Nephron (organoid): ENCODE measurements around the gene GPATCH8.

Experiments
- H3K27ac Mint-ChIP-seq, 3 experiments: 2 replicates each; pipeline ENCODE4 v1.8.0; 2020; ENCODE audit warnings: mixed read lengths in 3 of 3, mild to moderate bottlenecking in 2 of 3, moderate library complexity in 1 of 3
- H3K27me3 Mint-ChIP-seq: 2 replicates; pipeline ENCODE4 v1.8.0; 2021; ENCODE audit warnings: low read depth, mild to moderate bottlenecking, moderate library complexity, mixed read lengths
- H3K36me3 Mint-ChIP-seq: 2 replicates; pipeline ENCODE4 v1.8.0; 2020; ENCODE audit warnings: low read depth, mixed read lengths
- H3K4me1 Mint-ChIP-seq: 2 replicates; pipeline ENCODE4 v1.8.0; 2020; ENCODE audit warnings: mixed read lengths
- H3K4me3 Mint-ChIP-seq, 3 experiments: 2 replicates each; pipeline ENCODE4 v1.8.0; 2020; ENCODE audit warnings: mild to moderate bottlenecking in 3 of 3, mixed read lengths in 3 of 3, moderate library complexity in 2 of 3
- H3K9me3 Mint-ChIP-seq: 2 replicates; pipeline ENCODE4 v1.8.0; 2020; ENCODE audit warnings: mixed read lengths
- TF ChIP-seq, protein P1 (sequence below), 3 experiments: fragments of 200-600 bp; sonication (generic); IDR thresholded peaks; one replicate each; pipeline ENCODE4 v1.5.0; 2021; ENCODE audit warnings: antibody characterized with exemption in 3 of 3; ENCODE audit not compliant: unreplicated experiment in 3 of 3

Gene GPATCH8

GRCh38 chr17:44502598-44503146, 534 bp downstream of the GPATCH8 start:
- H3K27ac Mint-ChIP-seq, result peak overlapping the region; percentile 97 to 98 (median 98)

GRCh38 chr17:44501866-44502375, 1.3 kb downstream of the GPATCH8 start:
- Mint-ChIP-seq H3K27me3 (peaks cover 6% of the 10 kb centered on the region), H3K4me1 (peaks cover 30% of the 10 kb centered on the region), H3K36me3 (peaks cover 5% of the 10 kb centered on the region), H3K4me3 (peak overlapping the region; percentile 97 to 100 (median 99)), H3K9me3 (no peaks in the 10 kb centered on the region), H3K27ac (peak overlapping the region; percentile 97 to 98 (median 98))
- TF ChIP-seq, protein P1, sequence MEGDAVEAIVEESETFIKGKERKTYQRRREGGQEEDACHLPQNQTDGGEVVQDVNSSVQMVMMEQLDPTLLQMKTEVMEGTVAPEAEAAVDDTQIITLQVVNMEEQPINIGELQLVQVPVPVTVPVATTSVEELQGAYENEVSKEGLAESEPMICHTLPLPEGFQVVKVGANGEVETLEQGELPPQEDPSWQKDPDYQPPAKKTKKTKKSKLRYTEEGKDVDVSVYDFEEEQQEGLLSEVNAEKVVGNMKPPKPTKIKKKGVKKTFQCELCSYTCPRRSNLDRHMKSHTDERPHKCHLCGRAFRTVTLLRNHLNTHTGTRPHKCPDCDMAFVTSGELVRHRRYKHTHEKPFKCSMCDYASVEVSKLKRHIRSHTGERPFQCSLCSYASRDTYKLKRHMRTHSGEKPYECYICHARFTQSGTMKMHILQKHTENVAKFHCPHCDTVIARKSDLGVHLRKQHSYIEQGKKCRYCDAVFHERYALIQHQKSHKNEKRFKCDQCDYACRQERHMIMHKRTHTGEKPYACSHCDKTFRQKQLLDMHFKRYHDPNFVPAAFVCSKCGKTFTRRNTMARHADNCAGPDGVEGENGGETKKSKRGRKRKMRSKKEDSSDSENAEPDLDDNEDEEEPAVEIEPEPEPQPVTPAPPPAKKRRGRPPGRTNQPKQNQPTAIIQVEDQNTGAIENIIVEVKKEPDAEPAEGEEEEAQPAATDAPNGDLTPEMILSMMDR (IDR thresholded peaks at IDR 0.05; ENCODE audit: unreplicated experiment in 3 of 3), result no peak

More at GRCh38 chr17:44502598-44503146, 534 bp downstream of the GPATCH8 start:
- H3K4me3 Mint-ChIP-seq, result peak overlapping the region; percentile 97 to 100 (median 99)
- peaks cover 5% of the 10 kb centered on the region for H3K36me3 Mint-ChIP-seq
- H3K9me3 Mint-ChIP-seq, result no peaks in the 10 kb centered on the region
- H3K4me1 Mint-ChIP-seq, result peaks cover 30% of the 10 kb centered on the region
- TF ChIP-seq, protein P1 (IDR thresholded peaks at IDR 0.05; ENCODE audit: unreplicated experiment in 3 of 3), result no peak
- peaks cover 8% of the 10 kb centered on the region for H3K27me3 Mint-ChIP-seq

DNA sequence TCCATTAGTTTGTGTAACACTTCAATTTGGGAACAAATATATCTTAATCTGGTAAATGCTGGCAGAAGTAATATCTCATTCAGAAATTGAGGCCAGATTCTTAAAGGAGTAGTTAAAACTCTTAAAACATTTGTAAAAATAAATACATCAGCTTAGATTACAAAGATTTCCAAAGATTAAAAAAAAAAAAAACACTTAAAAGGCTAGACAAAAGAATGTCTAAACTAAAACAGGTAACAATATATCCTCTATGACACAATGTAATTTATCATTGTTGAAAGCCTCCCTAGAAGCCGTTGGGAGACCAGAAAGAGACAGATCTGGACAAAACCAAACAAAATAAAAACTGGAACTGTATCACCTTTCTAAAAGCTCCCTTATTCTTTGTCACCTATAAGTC, 3.5 kb downstream of the GPATCH8 start:
- Mint-ChIP-seq H3K4me3 (peak overlapping the region; percentile 34 to 99 (median 53)), H3K36me3 (peaks cover 6% of the 10 kb centered on the region)
- TF ChIP-seq, protein P1 (IDR thresholded peaks at IDR 0.05; ENCODE audit: unreplicated experiment in 3 of 3), result no peak

DNA sequence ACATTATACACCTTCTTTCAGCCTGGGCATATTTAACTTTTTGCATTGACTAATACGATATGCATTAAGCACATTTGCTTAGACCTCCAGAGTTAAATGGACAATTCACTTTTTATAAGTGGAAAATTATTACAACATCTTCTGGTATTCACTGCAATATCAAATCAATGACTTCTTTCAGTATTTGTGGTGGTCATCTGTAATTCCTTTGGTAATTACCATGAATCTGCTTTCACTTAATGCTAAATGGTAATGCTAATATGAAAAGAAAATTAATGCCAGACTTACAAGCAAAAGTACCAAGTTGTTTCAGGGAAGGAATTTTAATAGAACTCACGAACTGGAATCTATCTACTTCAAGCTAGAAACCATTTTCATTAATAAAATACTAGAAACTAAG, 6.4 kb downstream of the GPATCH8 start:
- Mint-ChIP-seq H3K27me3 (no peaks in the 10 kb centered on the region), H3K27ac (no peak overlapping the region), H3K4me3 (no peak overlapping the region), H3K4me1 (peaks cover 33% of the 10 kb centered on the region), H3K9me3 (no peaks in the 10 kb centered on the region), H3K36me3 (peaks cover 24% of the 10 kb centered on the region)
- TF ChIP-seq, protein P1 (IDR thresholded peaks at IDR 0.05; ENCODE audit: unreplicated experiment in 3 of 3), result no peak

More for the DNA sequence above, 3.5 kb downstream of the GPATCH8 start:
- H3K4me1 Mint-ChIP-seq, result peaks cover 30% of the 10 kb centered on the region
- H3K9me3 Mint-ChIP-seq, result no peaks in the 10 kb centered on the region
- H3K27me3 Mint-ChIP-seq, result no peaks in the 10 kb centered on the region
- H3K27ac Mint-ChIP-seq, result peak overlapping the region in 1 of 3 experiments; percentile 34

DNA sequence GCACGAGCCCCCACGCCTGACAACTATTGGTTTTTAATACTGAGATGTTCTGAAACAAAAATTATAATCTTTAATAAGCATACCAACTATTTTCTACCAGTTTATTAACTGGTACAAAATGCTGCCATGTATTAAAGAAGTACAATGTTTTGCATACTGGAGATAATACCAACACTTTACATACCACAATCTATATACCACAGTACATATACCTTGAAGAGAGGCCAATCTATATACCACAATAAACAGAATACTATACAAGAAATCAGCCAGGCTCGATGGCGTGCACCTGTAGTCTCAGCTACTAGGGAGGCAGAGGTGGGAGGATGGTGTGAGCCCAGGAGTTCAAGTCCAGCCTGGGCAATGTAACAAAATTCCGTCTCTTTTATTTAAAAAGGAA, 9.9 kb downstream of the GPATCH8 start:
- peaks cover 9% of the 10 kb centered on the region for H3K4me1 Mint-ChIP-seq
- TF ChIP-seq, protein P1 (IDR thresholded peaks at IDR 0.05; ENCODE audit: unreplicated experiment in 3 of 3), result no peak
- no peaks in the 10 kb centered on the region for H3K9me3 Mint-ChIP-seq

More for the DNA sequence above, 9.9 kb downstream of the GPATCH8 start:
- Mint-ChIP-seq H3K27me3 (no peaks in the 10 kb centered on the region), H3K36me3 (peaks cover 38% of the 10 kb centered on the region), H3K27ac (no peak overlapping the region), H3K4me3 (no peak overlapping the region)
